Body of pancreas (tissue), 4 donors: ENCODE data around the gene BACH2.

Experiments
- POLR2A ChIP-seq, 3 donors: fragments of 450-650 bp; IDR thresholded peaks; one replicate each; pipeline ENCODE4 v1.6.1; 2016; ENCODE audit warnings: antibody characterized with exemption in 3 of 3, mild to moderate bottlenecking in 2 of 3
- TF ChIP-seq, protein P1 (sequence below), 7 experiments: fragments of 450-650 bp in 4 of 7; fragments of 200-600 bp in 3 of 7; sonication (generic) in 3 of 7; IDR thresholded peaks; one replicate each; pipeline ENCODE4 v1.5.1; 2016 to 2019; ENCODE audit warnings: antibody characterized with exemption in 7 of 7

DNA sequence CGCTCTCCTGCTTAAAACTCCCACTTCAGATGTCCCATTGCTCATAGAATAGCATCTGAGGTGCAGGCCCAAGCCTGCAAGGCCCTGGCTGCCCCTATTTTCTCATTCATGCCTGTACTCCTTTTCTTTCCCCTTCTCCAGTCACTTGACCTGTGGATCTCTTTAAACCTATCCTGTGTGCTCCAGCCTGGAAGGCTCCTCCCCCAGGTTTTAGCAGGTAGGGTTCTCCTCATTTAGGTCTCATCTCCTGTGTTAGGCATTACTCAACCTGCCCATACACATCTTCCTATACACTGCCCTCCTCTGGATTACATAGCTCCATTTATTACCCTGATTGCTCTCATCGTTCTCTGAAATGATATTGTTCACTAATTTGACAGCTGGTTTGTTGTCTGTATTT is 185.3 kb downstream of the BACH2 start:
- TF ChIP-seq, protein P1, sequence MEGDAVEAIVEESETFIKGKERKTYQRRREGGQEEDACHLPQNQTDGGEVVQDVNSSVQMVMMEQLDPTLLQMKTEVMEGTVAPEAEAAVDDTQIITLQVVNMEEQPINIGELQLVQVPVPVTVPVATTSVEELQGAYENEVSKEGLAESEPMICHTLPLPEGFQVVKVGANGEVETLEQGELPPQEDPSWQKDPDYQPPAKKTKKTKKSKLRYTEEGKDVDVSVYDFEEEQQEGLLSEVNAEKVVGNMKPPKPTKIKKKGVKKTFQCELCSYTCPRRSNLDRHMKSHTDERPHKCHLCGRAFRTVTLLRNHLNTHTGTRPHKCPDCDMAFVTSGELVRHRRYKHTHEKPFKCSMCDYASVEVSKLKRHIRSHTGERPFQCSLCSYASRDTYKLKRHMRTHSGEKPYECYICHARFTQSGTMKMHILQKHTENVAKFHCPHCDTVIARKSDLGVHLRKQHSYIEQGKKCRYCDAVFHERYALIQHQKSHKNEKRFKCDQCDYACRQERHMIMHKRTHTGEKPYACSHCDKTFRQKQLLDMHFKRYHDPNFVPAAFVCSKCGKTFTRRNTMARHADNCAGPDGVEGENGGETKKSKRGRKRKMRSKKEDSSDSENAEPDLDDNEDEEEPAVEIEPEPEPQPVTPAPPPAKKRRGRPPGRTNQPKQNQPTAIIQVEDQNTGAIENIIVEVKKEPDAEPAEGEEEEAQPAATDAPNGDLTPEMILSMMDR (IDR thresholded peaks at IDR 0.05), result no peak
- TF ChIP-seq POLR2A (IDR thresholded peaks at IDR 0.05), result no peak
